ENCODE results near the gene GOLGA6L7. TPM values are rescaled to one million over a fixed set of nuclear protein-coding genes. Genes with fewer than 3 reads are reported as not detected.
A peak's percentile ranks its signal among the peaks of the same experiment; 100 is the strongest.
"Not testable (repeated sequence)": the region's sequence is repeated elsewhere in the genome, so short reads cannot be mapped to it uniquely, and the experiment has no call there.

GOLGA6L7 gene
- total and polyA plus RNA-seq, 2 of the 13 experiments (the other 11 are each of a cell fraction or from before 2014, with no cell fraction given), result not detected

- no peaks in the 10 kb centered on the region for H3K9me3 ChIP-seq (ENCODE audit: low read length)
- H3K9ac ChIP-seq (ENCODE audit: insufficient read depth, low read depth, low read length), result no peak overlapping the region
- no TSS peak for BruUV-seq (replicated peaks)
- H3K79me2 ChIP-seq (ENCODE audit: insufficient read depth, low read length), result no peaks in the 10 kb centered on the region
- in situ Hi-C loops (cut with HindIII; ENCODE audit: extremely low pct_ligation_motif_present, low pct_unique_long_range_greater_than_20kb) (no loop called here), intact Hi-C loops (cut with micrococcal nuclease; ENCODE audit: unreplicated experiment) (no loop called here)
- no peak for TF ChIP-seq SNAPC2 (CRISPR knock-in tag; IDR thresholded peaks at IDR 0.05)
- TF ChIP-seq HNRNPUL1 (IDR thresholded peaks at IDR 0.05; ENCODE audit: low read depth, low read length), result no peak
- no peak for TF ChIP-seq ZMAT5 (CRISPR knock-in tag; IDR thresholded peaks at IDR 0.05; ENCODE audit: borderline replicate concordance, low read depth)
- no peak for TF ChIP-seq ISL2 (CRISPR knock-in tag; IDR thresholded peaks at IDR 0.05)
- TF ChIP-seq ZNF792 (CRISPR knock-in tag; IDR thresholded peaks at IDR 0.05), result no peak
- peak; percentile 56; the same call in 1 of the 2 replicates for TF ChIP-seq CEBPB (IDR thresholded peaks at IDR 0.05; ENCODE audit: borderline replicate concordance, low read depth, low read length)
- no peak overlapping the region for H2AFZ ChIP-seq (ENCODE audit: low read length)
- H3K4me1 ChIP-seq (ENCODE audit: insufficient read depth, low read length), result no peaks in the 10 kb centered on the region
- no peaks in the 10 kb centered on the region for H4K20me1 ChIP-seq (ENCODE audit: insufficient read depth, low read length)
- FAIRE-seq (no peak), DNase-seq (ENCODE audit: low spot score) (no peak), ATAC-seq (no peak)
- no peak overlapping the region for H3K4me3 ChIP-seq (replicated peaks in 1 of 3; ENCODE audit: insufficient read depth in 1 of 3, low read depth in 2 of 3, low read length in 3 of 3)
- H3K27ac ChIP-seq (ENCODE audit: extremely low read length, insufficient read depth, low read length), result no peak overlapping the region
- peaks cover 0 to 2% of the 10 kb centered on the region in 2 experiments; a peak in 1 of 5 replicates for H3K36me3 ChIP-seq (replicated peaks in 1 of 2; ENCODE audit: control insufficient read depth in 1 of 2, insufficient read depth in 2 of 2, low read length in 2 of 2)
- no peaks in the 10 kb centered on the region for H3K27me3 ChIP-seq (ENCODE audit: control insufficient read depth in 1 of 2, insufficient read depth in 2 of 2, low read length in 2 of 2)
- 82% methylated on average over 11 of the region's 16 CpGs for WGBS (ENCODE audit: low lambda C conversion rate)
- no peak overlapping the region for H3K4me2 ChIP-seq (ENCODE audit: low read depth, low read length)
- POLR2A ChIA-PET, result no interaction called here
- CTCF ChIA-PET (ENCODE audit: low intra/inter-chr PET ratio, low total read pairs), result no interaction called here
These were observed 12.6 kb upstream of the GOLGA6L7 start for GRCh38 chr15:28861031-28861534.

DNA sequence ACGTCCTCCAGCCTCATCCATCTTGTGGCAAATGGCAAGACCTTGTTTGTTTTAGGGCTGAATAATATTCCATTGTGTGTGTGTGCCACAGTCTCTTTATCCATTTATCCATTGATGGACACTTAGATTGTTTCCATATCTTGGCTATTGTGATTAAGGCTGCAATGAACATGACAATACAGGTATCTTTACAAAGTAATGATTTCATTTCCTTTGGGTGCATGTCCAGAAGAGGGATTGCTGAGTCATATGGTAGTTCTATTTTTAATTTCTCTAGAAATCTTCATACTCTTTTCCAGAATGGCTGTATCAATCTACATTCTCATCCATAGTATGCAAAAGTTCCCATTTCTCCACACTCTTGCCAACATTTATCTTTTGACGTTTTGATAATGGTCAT, 6.1 kb upstream of the GOLGA6L7 start:
- FAIRE-seq; H3K36me3 ChIP-seq (replicated peaks in 1 of 2; ENCODE audit: control insufficient read depth in 1 of 2, insufficient read depth in 2 of 2, low read length in 2 of 2); H3K4me2 ChIP-seq (ENCODE audit: low read depth, low read length); DNase-seq (ENCODE audit: low spot score); H3K4me1 ChIP-seq (ENCODE audit: insufficient read depth, low read length); CTCF ChIA-PET (ENCODE audit: low intra/inter-chr PET ratio, low total read pairs); in situ Hi-C loops (cut with HindIII; ENCODE audit: extremely low pct_ligation_motif_present, low pct_unique_long_range_greater_than_20kb); H4K20me1 ChIP-seq (ENCODE audit: insufficient read depth, low read length); H3K9me3 ChIP-seq (ENCODE audit: low read length); H3K27ac ChIP-seq (ENCODE audit: extremely low read length, insufficient read depth, low read length); H3K27me3 ChIP-seq (ENCODE audit: control insufficient read depth in 1 of 2, insufficient read depth in 2 of 2, low read length in 2 of 2); H3K9ac ChIP-seq (ENCODE audit: insufficient read depth, low read depth, low read length); H3K79me2 ChIP-seq (ENCODE audit: insufficient read depth, low read length); H2AFZ ChIP-seq (ENCODE audit: low read length); intact Hi-C loops (cut with micrococcal nuclease; ENCODE audit: unreplicated experiment); ATAC-seq; H3K4me3 ChIP-seq (replicated peaks in 1 of 3; ENCODE audit: insufficient read depth in 1 of 3, low read depth in 2 of 3, low read length in 3 of 3); POLR2A ChIA-PET; BruUV-seq (replicated peaks): not testable (repeated sequence)
- 56% methylated on average over 2 of the region's 2 CpGs for WGBS (ENCODE audit: low lambda C conversion rate)

DNA sequence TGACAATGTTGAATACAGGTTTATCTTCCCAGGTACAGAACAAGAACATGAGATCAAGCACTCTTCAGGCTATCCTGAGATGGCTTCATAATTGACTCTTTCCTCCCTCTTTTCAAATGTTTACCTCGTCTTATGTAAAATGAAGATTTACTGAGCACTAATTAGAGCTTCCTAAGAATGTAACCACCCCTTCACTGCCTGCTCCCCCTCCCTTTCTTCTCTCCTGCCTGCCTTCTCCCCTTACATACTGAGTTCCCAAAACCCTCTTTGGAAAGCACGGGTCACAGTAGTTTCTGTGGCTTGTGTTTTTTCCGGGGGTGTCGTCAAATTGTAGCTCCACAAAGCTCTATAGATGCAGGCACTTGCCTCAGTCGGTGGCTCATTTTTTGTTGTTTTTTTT, 5.2 kb upstream of the GOLGA6L7 start:
- POLR2A ChIA-PET, result not testable (repeated sequence)

GRCh38 chr15:28849766-28850165, 1.3 kb upstream of the GOLGA6L7 start:
- H3K27ac ChIP-seq (ENCODE audit: extremely low read length, insufficient read depth, low read length); H3K79me2 ChIP-seq (ENCODE audit: insufficient read depth, low read length); H4K20me1 ChIP-seq (ENCODE audit: insufficient read depth, low read length); H3K4me3 ChIP-seq (replicated peaks in 1 of 3; ENCODE audit: insufficient read depth in 1 of 3, low read depth in 2 of 3, low read length in 3 of 3); H3K9ac ChIP-seq (ENCODE audit: insufficient read depth, low read depth, low read length); BruUV-seq (replicated peaks); CTCF ChIA-PET (ENCODE audit: low intra/inter-chr PET ratio, low total read pairs); DNase-seq (ENCODE audit: low spot score); ATAC-seq; FAIRE-seq; intact Hi-C loops (cut with micrococcal nuclease; ENCODE audit: unreplicated experiment); POLR2A ChIA-PET; H3K4me1 ChIP-seq (ENCODE audit: insufficient read depth, low read length); H3K27me3 ChIP-seq (ENCODE audit: control insufficient read depth in 1 of 2, insufficient read depth in 2 of 2, low read length in 2 of 2); H3K9me3 ChIP-seq (ENCODE audit: low read length); in situ Hi-C loops (cut with HindIII; ENCODE audit: extremely low pct_ligation_motif_present, low pct_unique_long_range_greater_than_20kb); H3K4me2 ChIP-seq (ENCODE audit: low read depth, low read length); H2AFZ ChIP-seq (ENCODE audit: low read length); H3K36me3 ChIP-seq (replicated peaks in 1 of 2; ENCODE audit: control insufficient read depth in 1 of 2, insufficient read depth in 2 of 2, low read length in 2 of 2): not testable (repeated sequence)
- WGBS (ENCODE audit: low lambda C conversion rate), result no CpG with 5 or more reads among the region's 31 CpGs

More for the DNA sequence above, 5.2 kb upstream of the GOLGA6L7 start:
- H3K4me2 ChIP-seq (ENCODE audit: low read depth, low read length); H3K27ac ChIP-seq (ENCODE audit: extremely low read length, insufficient read depth, low read length); H3K9ac ChIP-seq (ENCODE audit: insufficient read depth, low read depth, low read length); H2AFZ ChIP-seq (ENCODE audit: low read length); DNase-seq (ENCODE audit: low spot score); ATAC-seq; CTCF ChIA-PET (ENCODE audit: low intra/inter-chr PET ratio, low total read pairs); H4K20me1 ChIP-seq (ENCODE audit: insufficient read depth, low read length); in situ Hi-C loops (cut with HindIII; ENCODE audit: extremely low pct_ligation_motif_present, low pct_unique_long_range_greater_than_20kb); H3K4me1 ChIP-seq (ENCODE audit: insufficient read depth, low read length); H3K36me3 ChIP-seq (replicated peaks in 1 of 2; ENCODE audit: control insufficient read depth in 1 of 2, insufficient read depth in 2 of 2, low read length in 2 of 2); H3K27me3 ChIP-seq (ENCODE audit: control insufficient read depth in 1 of 2, insufficient read depth in 2 of 2, low read length in 2 of 2); FAIRE-seq; H3K9me3 ChIP-seq (ENCODE audit: low read length); BruUV-seq (replicated peaks); intact Hi-C loops (cut with micrococcal nuclease; ENCODE audit: unreplicated experiment); H3K4me3 ChIP-seq (replicated peaks in 1 of 3; ENCODE audit: insufficient read depth in 1 of 3, low read depth in 2 of 3, low read length in 3 of 3); H3K79me2 ChIP-seq (ENCODE audit: insufficient read depth, low read length): not testable (repeated sequence)
- 69% methylated on average over 5 of the region's 5 CpGs for WGBS (ENCODE audit: low lambda C conversion rate)

Data from HepG2 (cell line).